Measurements from ENCODE around the gene FAU. TPM values are rescaled to one million over a fixed set of nuclear protein-coding genes. Genes with fewer than 3 reads are reported as not detected.

FAU gene
- total and polyA plus RNA-seq, 10 of the 15 experiments (the other 5 are each of a cell fraction or from before 2014, with no cell fraction given): 332 to 1,347 (median 990) TPM

GRCh38 chr11:65111744-65112545 lies 10.0 kb downstream of the FAU start, which contains the start of gene TM7SF2 (continued):
- TF ChIP-seq BCLAF1 (IDR thresholded peaks at IDR 0.05) (no peak), REST (IDR thresholded peaks at IDR 0.05; ENCODE audit: low read depth, low read length) (no peak), E2F4 (IDR thresholded peaks at IDR 0.05; ENCODE audit: low read depth, low read length) (no peak), TCF12 (IDR thresholded peaks at IDR 0.05; ENCODE audit: low read depth, low read length) (0 out of 2 replicates have a peak, but pooled peaks have one; percentile 22), TCF7 (IDR thresholded peaks at IDR 0.05; ENCODE audit: borderline replicate concordance) (no peak), ZBED1 (IDR thresholded peaks at IDR 0.05; ENCODE audit: borderline replicate concordance) (peak; percentile 8; the same call in 1 of the 2 replicates), BCL11A (IDR thresholded peaks at IDR 0.05; ENCODE audit: low read depth, low read length) (no peak), CREB1 (IDR thresholded peaks at IDR 0.05; ENCODE audit: low read depth) (peak; percentile 34; the same call in 1 of the 2 replicates), SP1 (IDR thresholded peaks at IDR 0.05; ENCODE audit: low read depth, low read length) (peak; percentile 80), YY1 (IDR thresholded peaks at IDR 0.05; ENCODE audit: low read depth, low read length) (no peak), MTA3 (IDR thresholded peaks at IDR 0.05; ENCODE audit: borderline replicate concordance, low read length) (no peak), HDAC6 (IDR thresholded peaks at IDR 0.05; ENCODE audit: unreplicated experiment) (peak; percentile 74), CUX1 (IDR thresholded peaks at IDR 0.05; ENCODE audit: insufficient replicate concordance, low read depth, low read length) (no peak), EGR1 (IDR thresholded peaks at IDR 0.05; ENCODE audit: borderline replicate concordance in 1 of 2, low read depth in 2 of 2, low read length in 2 of 2) (peak in 1 of 2 experiments; percentile 47; a peak in 1 of 3 replicates), USF1 (IDR thresholded peaks at IDR 0.05; ENCODE audit: borderline replicate concordance, extremely low read length, insufficient read depth, low read depth, low read length) (no peak)

All from GM12878 (cell line).